K562 (cell line): Measurements from ENCODE around the gene VPS11. TPM values are rescaled to one million over a fixed set of nuclear protein-coding genes. Genes with fewer than 3 reads are reported as not detected.

Experiments
- DDX20 ChIP-seq: fragments of 450-650 bp; IDR thresholded peaks from 2 replicates; pipeline ENCODE4 v1.6.1; 2016; ENCODE audit warnings: missing genetic modification characterization, low read depth, mild to moderate bottlenecking, missing compliant biosample characterization, moderate library complexity
- ETV6 ChIP-seq, 3 experiments: fragments of 150-350 bp in 1 of 3; sonication (generic) in 1 of 3; formaldehyde crosslinking in 1 of 3; IDR thresholded peaks; 2 replicates each; pipeline versions ENCODE4 v1.6.1 to v1.8.0; 2014 to 2022; ENCODE audit warnings: borderline replicate concordance in 2 of 3, low read depth in 2 of 3, antibody characterized with exemption in 1 of 3, low read length in 1 of 3, mild to moderate bottlenecking in 1 of 3, missing genetic modification reagents in 1 of 3
- HNRNPLL ChIP-seq: fragments of 200-400 bp; formaldehyde crosslinking; IDR thresholded peaks from 2 replicates; pipeline ENCODE4 v1.6.1; 2017; ENCODE audit warnings: low read length, low read depth, mild to moderate bottlenecking; ENCODE audit not compliant: poor library complexity, severe bottlenecking
- KAT2B ChIP-seq: IDR thresholded peaks from one replicate; pipeline ENCODE4 v1.6.1; 2012; ENCODE audit warnings: low read depth, mild to moderate bottlenecking, control low read depth, inconsistent platforms, low read length, moderate library complexity
- KLF13 ChIP-seq: fragments of 450-650 bp; IDR thresholded peaks from 2 replicates; pipeline ENCODE4 v1.6.1; 2016; ENCODE audit warnings: missing genetic modification characterization, low read depth, mild to moderate bottlenecking, missing compliant biosample characterization, moderate library complexity, borderline replicate concordance
- KLF16 ChIP-seq: IDR thresholded peaks from 2 replicates; pipeline ENCODE4 v1.6.1; 2016; ENCODE audit warnings: antibody characterized with exemption
- PRPF4 ChIP-seq: fragments of 200-400 bp; formaldehyde crosslinking; IDR thresholded peaks from one replicate; pipeline ENCODE4 v1.6.1; 2017; ENCODE audit warnings: low read length, low read depth, mild to moderate bottlenecking; ENCODE audit not compliant: insufficient read depth, poor library complexity, severe bottlenecking
- RBFOX2 ChIP-seq: fragments of 200-400 bp; formaldehyde crosslinking; IDR thresholded peaks from 2 replicates; pipeline ENCODE4 v1.6.1; 2017; ENCODE audit warnings: low read depth, mild to moderate bottlenecking, low read length, moderate library complexity
- SMARCA5 ChIP-seq: fragments of 450-650 bp; IDR thresholded peaks from 2 replicates; pipeline ENCODE4 v1.6.1; 2016
- SMARCB1 ChIP-seq: IDR thresholded peaks from 2 replicates; pipeline ENCODE4 v1.6.1; 2011; ENCODE audit warnings: improper control_type of control experiment, low read depth; ENCODE audit not compliant: insufficient read length
- polyA plus RNA-seq, 8 experiments: library from polyadenylated mRNA; depleted of rRNA in 4 of 8; stranded (reverse) in 5 of 8; unstranded in 3 of 8; fragments of >200 nt; fragmentation: Nextera tagmentation in 2 of 8; fragmentation: Illumina TruSeq in 1 of 8; extraction: Ambion mirVana in 2 of 8; extraction: Trizol in 1 of 8; gene quantifications; 2 replicates each; pipeline versions ENCODE4 v1.2.1 to v1.2.3, GENCODE V29; 2011 to 2014; ENCODE audit warnings: inconsistent platforms in 1 of 8, missing spikeins in 1 of 8
- total RNA-seq, 7 experiments: library from RNA; depleted of rRNA in 6 of 7; stranded (reverse); fragments of >200 nt in 6 of 7; fragmentation: Illumina TruSeq in 2 of 7; extraction: Trizol in 2 of 7; gene quantifications; 2 replicates each; pipeline versions ENCODE4 v1.2.1 to v1.2.3, GENCODE V29; 2011 to 2021; ENCODE audit warnings: low replicate concordance in 1 of 7
- TF ChIP-seq, protein P1 (sequence below), 2 experiments: IDR thresholded peaks in 1 of 2; conservative IDR thresholded peaks in 1 of 2; 2 replicates each; pipeline ENCODE4 v1.6.1; 2016; ENCODE audit warnings: low read depth in 2 of 2, mild to moderate bottlenecking in 1 of 2, missing compliant biosample characterization in 1 of 2, missing genetic modification characterization in 1 of 2, moderate library complexity in 1 of 2
- TF ChIP-seq, protein P2 (sequence below): fragments of 450-650 bp; formaldehyde crosslinking; IDR thresholded peaks from 2 replicates; pipeline ENCODE4 v1.4.0; 2022; ENCODE audit warnings: missing genetic modification characterization
- TF ChIP-seq, protein P3 (sequence below): fragments of 450-650 bp; IDR thresholded peaks from 2 replicates; pipeline ENCODE4 v1.6.1; 2017; ENCODE audit warnings: antibody characterized with exemption
- TF ChIP-seq, protein P4 (sequence below): fragments of 450-650 bp; IDR thresholded peaks from 2 replicates; pipeline ENCODE4 v1.6.1; 2018; ENCODE audit warnings: mild to moderate bottlenecking, low read depth; ENCODE audit not compliant: partially characterized antibody
- TF ChIP-seq, protein P5 (sequence below): fragments of 250-450 bp; sonication (Bioruptor Pico); IDR thresholded peaks from 2 replicates; pipeline ENCODE4 v1.5.0; 2021; ENCODE audit warnings: mild to moderate bottlenecking, moderate library complexity

VPS11 gene
- total and polyA plus RNA-seq, 9 of the 15 experiments (the other 6 are each of a cell fraction or from before 2014, with no cell fraction given) = 14.1 to 35.5 (median 27.5) TPM

DNA sequence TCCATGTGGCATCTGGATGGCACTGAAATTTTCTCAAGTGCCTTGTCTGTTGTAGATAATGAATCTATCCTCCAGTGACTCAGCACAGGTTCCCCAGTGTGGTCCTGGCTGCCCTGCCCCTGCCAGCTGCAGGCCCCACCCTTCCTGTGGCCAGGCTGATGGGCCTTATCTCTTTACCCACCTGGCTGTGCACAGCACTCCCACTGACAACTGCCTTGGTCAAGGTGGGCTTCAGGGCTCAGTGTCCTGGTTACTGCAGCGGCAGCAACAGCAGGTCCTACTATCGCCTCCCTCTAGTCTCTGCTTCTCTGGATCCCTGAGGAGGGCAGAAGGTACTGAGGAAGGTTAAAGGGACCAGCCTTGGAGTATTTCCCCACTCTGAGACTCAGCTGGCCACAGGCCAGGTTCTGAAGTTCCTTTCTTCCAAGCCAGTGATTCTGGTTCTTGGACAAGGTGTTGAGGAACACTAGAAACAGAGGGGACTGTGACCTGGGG, 20.2 kb downstream of the VPS11 start (continued):
- no peak for TF ChIP-seq PRPF4
- no peak for TF ChIP-seq SMARCB1
- TF ChIP-seq, protein P1, sequence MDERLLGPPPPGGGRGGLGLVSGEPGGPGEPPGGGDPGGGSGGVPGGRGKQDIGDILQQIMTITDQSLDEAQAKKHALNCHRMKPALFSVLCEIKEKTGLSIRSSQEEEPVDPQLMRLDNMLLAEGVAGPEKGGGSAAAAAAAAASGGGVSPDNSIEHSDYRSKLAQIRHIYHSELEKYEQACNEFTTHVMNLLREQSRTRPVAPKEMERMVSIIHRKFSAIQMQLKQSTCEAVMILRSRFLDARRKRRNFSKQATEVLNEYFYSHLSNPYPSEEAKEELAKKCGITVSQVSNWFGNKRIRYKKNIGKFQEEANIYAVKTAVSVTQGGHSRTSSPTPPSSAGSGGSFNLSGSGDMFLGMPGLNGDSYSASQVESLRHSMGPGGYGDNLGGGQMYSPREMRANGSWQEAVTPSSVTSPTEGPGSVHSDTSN (CRISPR knock-in tag; IDR thresholded peaks at IDR 0.05; ENCODE audit: low read depth) = no peak
- TF ChIP-seq, protein P1 (tag; conservative IDR thresholded peaks at IDR 0.05; ENCODE audit: low read depth) = 0 out of 2 replicates have a peak, but pooled peaks have one; percentile 39
- no peak for TF ChIP-seq DDX20
- TF ChIP-seq HNRNPLL = no peak
- TF ChIP-seq, protein P2, sequence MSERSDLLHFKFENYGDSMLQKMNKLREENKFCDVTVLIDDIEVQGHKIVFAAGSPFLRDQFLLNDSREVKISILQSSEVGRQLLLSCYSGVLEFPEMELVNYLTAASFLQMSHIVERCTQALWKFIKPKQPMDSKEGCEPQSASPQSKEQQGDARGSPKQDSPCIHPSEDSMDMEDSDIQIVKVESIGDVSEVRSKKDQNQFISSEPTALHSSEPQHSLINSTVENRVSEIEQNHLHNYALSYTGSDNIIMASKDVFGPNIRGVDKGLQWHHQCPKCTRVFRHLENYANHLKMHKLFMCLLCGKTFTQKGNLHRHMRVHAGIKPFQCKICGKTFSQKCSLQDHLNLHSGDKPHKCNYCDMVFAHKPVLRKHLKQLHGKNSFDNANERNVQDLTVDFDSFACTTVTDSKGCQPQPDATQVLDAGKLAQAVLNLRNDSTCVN (CRISPR knock-in tag) = no peak
- TF ChIP-seq KAT2B = no peak
- TF ChIP-seq RBFOX2 = peak; percentile 75
- peak; percentile 48; the same call in 1 of the 2 replicates for TF ChIP-seq KLF13 (tag)
- TF ChIP-seq, protein P3, sequence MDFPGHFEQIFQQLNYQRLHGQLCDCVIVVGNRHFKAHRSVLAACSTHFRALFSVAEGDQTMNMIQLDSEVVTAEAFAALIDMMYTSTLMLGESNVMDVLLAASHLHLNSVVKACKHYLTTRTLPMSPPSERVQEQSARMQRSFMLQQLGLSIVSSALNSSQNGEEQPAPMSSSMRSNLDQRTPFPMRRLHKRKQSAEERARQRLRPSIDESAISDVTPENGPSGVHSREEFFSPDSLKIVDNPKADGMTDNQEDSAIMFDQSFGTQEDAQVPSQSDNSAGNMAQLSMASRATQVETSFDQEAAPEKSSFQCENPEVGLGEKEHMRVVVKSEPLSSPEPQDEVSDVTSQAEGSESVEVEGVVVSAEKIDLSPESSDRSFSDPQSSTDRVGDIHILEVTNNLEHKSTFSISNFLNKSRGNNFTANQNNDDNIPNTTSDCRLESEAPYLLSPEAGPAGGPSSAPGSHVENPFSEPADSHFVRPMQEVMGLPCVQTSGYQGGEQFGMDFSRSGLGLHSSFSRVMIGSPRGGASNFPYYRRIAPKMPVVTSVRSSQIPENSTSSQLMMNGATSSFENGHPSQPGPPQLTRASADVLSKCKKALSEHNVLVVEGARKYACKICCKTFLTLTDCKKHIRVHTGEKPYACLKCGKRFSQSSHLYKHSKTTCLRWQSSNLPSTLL = no peak
- TF ChIP-seq ETV6 (IDR thresholded peaks at IDR 0.05; ENCODE audit: borderline replicate concordance in 1 of 2, low read depth in 2 of 2, low read length in 1 of 2) = no peak; a peak in 1 of 4 replicates
- no peak for TF ChIP-seq ETV6 (CRISPR knock-in tag; IDR thresholded peaks at IDR 0.05; ENCODE audit: borderline replicate concordance)
- TF ChIP-seq SMARCA5 = no peak
- TF ChIP-seq KLF16 = peak; percentile 99
- TF ChIP-seq, protein P4, sequence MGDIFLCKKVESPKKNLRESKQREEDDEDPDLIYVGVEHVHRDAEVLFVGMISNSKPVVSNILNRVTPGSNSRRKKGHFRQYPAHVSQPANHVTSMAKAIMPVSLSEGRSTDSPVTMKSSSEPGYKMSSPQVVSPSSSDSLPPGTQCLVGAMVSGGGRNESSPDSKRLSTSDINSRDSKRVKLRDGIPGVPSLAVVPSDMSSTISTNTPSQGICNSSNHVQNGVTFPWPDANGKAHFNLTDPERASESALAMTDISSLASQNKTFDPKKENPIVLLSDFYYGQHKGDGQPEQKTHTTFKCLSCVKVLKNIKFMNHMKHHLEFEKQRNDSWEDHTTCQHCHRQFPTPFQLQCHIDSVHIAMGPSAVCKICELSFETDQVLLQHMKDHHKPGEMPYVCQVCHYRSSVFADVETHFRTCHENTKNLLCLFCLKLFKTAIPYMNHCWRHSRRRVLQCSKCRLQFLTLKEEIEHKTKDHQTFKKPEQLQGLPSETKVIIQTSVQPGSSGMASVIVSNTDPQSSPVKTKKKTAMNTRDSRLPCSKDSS = no peak
- TF ChIP-seq, protein P5, sequence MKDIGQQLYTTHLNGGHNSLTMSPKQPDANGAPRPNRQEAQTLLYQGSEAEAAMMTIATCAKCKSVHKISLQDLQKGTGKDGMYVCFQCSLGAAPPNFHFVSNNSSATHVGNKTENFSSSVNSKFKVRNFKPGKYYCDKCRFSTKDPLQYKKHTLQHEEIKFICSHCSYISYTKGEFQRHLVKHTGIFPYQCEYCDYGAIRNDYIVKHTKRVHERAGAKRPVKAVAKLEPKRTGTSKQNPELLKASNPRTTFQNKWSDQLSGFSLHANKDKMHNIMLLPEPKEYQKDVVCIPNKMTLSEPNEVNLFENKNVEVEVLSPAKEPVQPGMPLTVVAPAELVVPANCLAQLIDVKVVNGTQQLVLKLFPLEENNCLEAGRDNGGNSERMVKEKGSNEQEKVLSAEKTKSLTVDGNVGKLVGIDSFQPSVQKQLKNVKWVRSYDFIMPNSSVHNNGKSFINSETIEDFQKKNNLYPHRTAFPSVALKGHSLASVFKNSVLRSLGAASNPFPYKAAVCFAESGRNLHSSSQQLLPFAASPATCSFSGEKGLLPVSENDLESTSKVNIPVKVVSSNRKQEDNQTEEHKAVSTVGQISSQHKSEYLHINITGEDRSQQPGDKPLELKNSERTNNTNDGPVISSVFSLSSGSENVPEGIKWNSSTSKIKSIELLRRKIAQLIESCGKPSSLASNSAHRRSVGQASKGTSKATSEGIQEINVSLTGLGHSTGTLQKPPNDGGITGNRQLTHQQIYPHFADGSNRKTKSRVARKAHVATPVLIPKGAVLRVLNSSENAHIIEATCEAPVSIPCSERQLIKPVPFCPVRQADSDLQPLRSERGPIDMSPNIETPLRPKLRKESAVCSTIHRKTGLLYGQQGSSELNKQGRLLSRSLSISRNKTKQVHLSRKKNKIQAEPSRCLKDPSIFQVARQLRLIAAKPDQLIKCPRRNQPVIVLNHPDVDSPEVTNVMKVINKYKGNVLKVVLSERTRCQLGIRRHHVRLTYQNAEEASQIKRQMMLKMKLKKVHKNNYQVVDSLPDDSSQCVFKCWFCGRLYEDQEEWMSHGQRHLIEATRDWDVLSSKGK (CRISPR knock-in tag) = no peak
